GM21360 (cell line): Measurements from ENCODE around the gene LTB.

Source experiments
- ATAC-seq: cut with Tn5 transposase; IDR thresholded peaks from one replicate; pipeline ENCODE4 v1.9.1; 2021; ENCODE audit warnings: mild to moderate bottlenecking, moderate library complexity; ENCODE audit not compliant: unreplicated experiment

The LTB gene

GRCh38 chr6:31531771-31532643, 50.2 kb downstream of the LTB start:
- no peak for ATAC-seq

GRCh38 chr6:31531162-31531561, 51.1 kb downstream of the LTB start:
- no peak for ATAC-seq

GRCh38 chr6:31530659-31531058, 51.6 kb downstream of the LTB start:
- no peak for ATAC-seq
